Effector memory CD8-positive, alpha-beta T cell (primary cell): ENCODE data around the gene DTWD2.
"Not testable (repeated sequence)": the region's sequence is repeated elsewhere in the genome, so short reads cannot be mapped to it uniquely, and the experiment has no call there.

Source experiments
- ATAC-seq: fragments of 150-1000 bp; cut with Tn5 transposase; replicated peaks from 2 replicates; pipeline ENCODE4 v1.10.0; 2021; ENCODE audit warnings: mild to moderate bottlenecking, moderate library complexity
- DNase-seq, 3 experiments: peaks; one replicate each; pipeline ENCODE4 v3.0.0; 2021
- H3K27ac Mint-ChIP-seq, 2 donors: one replicate each; pipeline ENCODE4 v1.8.0; 2022; ENCODE audit warnings: mild to moderate bottlenecking in 2 of 2, mixed read lengths in 2 of 2, moderate library complexity in 2 of 2
- H3K27me3 Mint-ChIP-seq, 2 donors: one replicate each; pipeline ENCODE4 v1.8.0; 2022; ENCODE audit warnings: mixed read lengths in 2 of 2
- H3K36me3 Mint-ChIP-seq: one replicate; pipeline ENCODE4 v1.8.0; 2022; ENCODE audit warnings: mild to moderate bottlenecking, moderate library complexity, mixed read lengths; ENCODE audit not compliant: insufficient read depth
- H3K4me1 Mint-ChIP-seq, 2 donors: one replicate each; pipeline ENCODE4 v1.8.0; 2022; ENCODE audit warnings: low read depth in 2 of 2, mixed read lengths in 2 of 2
- H3K4me3 Mint-ChIP-seq, 2 donors: one replicate each; pipeline ENCODE4 v1.8.0; 2022; ENCODE audit warnings: mild to moderate bottlenecking in 2 of 2, mixed read lengths in 2 of 2, moderate library complexity in 2 of 2
- H3K9me3 Mint-ChIP-seq, 2 donors: one replicate each; pipeline ENCODE4 v1.8.0; 2022; ENCODE audit warnings: mixed read lengths in 2 of 2

DTWD2 gene

GRCh38 chr5:118988866-118989180 is 476 bp upstream of the DTWD2 start:
- Mint-ChIP-seq H3K4me3 (peak overlapping the region; percentile 74 to 75), H3K36me3 (peaks cover 3% of the 10 kb centered on the region), H3K4me1 (peaks cover 6 to 9% of the 10 kb centered on the region in 2 donors), H3K9me3 (no peaks in the 10 kb centered on the region), H3K27me3 (no peaks in the 10 kb centered on the region), H3K27ac (peak overlapping the region; percentile 29 to 68)
- ATAC-seq, result no peak
- no peak for DNase-seq

GRCh38 chr5:118984602-118985001 is 3.7 kb downstream of the DTWD2 start:
- DNase-seq (no peak), ATAC-seq (no peak)
- no peaks in the 10 kb centered on the region for H3K9me3 Mint-ChIP-seq
- peaks cover 3% of the 10 kb centered on the region for H3K36me3 Mint-ChIP-seq
- no peaks in the 10 kb centered on the region for H3K27me3 Mint-ChIP-seq
- no peak overlapping the region for H3K27ac Mint-ChIP-seq
- no peak overlapping the region for H3K4me3 Mint-ChIP-seq
- peaks cover 6 to 9% of the 10 kb centered on the region in 2 donors for H3K4me1 Mint-ChIP-seq

- ATAC-seq, result no peak
- Mint-ChIP-seq H3K27ac (no peak overlapping the region), H3K9me3 (no peaks in the 10 kb centered on the region), H3K27me3 (no peaks in the 10 kb centered on the region), H3K4me1 (peaks cover 0 to 5% of the 10 kb centered on the region in 2 donors), H3K36me3 (no peaks in the 10 kb centered on the region), H3K4me3 (no peak overlapping the region)
- DNase-seq, result no peak
Measured at GRCh38 chr5:118981783-118982182, 6.6 kb downstream of the DTWD2 start.

- H3K36me3 Mint-ChIP-seq, result no peaks in the 10 kb centered on the region
- H3K27me3 Mint-ChIP-seq, result peaks cover 0 to 7% of the 10 kb centered on the region in 2 donors
Measured at GRCh38 chr5:118980438-118980837, 7.9 kb downstream of the DTWD2 start.

GRCh38 chr5:118980017-118980416 is 8.3 kb downstream of the DTWD2 start:
- DNase-seq (no peak), ATAC-seq (no peak)
- Mint-ChIP-seq H3K27me3 (peaks cover 0 to 7% of the 10 kb centered on the region in 2 donors), H3K27ac (no peak overlapping the region), H3K4me1 (peaks cover 1 to 5% of the 10 kb centered on the region in 2 donors), H3K36me3 (no peaks in the 10 kb centered on the region), H3K4me3 (no peak overlapping the region), H3K9me3 (peaks cover 0 to 8% of the 10 kb centered on the region in 2 donors)

More at GRCh38 chr5:118980438-118980837, 7.9 kb downstream of the DTWD2 start:
- Mint-ChIP-seq H3K9me3 (peaks cover 0 to 8% of the 10 kb centered on the region in 2 donors), H3K27ac (no peak overlapping the region), H3K4me1 (peaks cover 1 to 5% of the 10 kb centered on the region in 2 donors), H3K4me3 (no peak overlapping the region)
- no peak for ATAC-seq
- DNase-seq, result no peak

GRCh38 chr5:118973779-118974445 is 14.4 kb downstream of the DTWD2 start:
- H3K27ac Mint-ChIP-seq, DNase-seq, H3K27me3 Mint-ChIP-seq, ATAC-seq, H3K4me1 Mint-ChIP-seq, H3K4me3 Mint-ChIP-seq, H3K36me3 Mint-ChIP-seq, H3K9me3 Mint-ChIP-seq: not testable (repeated sequence)

- Mint-ChIP-seq H3K27ac (no peak overlapping the region), H3K4me1 (peaks cover 4 to 9% of the 10 kb centered on the region in 2 donors), H3K27me3 (no peaks in the 10 kb centered on the region), H3K4me3 (no peak overlapping the region), H3K9me3 (no peaks in the 10 kb centered on the region), H3K36me3 (no peaks in the 10 kb centered on the region)
- ATAC-seq (no peak), DNase-seq (no peak)
Measured at GRCh38 chr5:118968925-118969375, 19.4 kb downstream of the DTWD2 start.

- no peaks in the 10 kb centered on the region for H3K27me3 Mint-ChIP-seq
- no peaks in the 10 kb centered on the region for H3K9me3 Mint-ChIP-seq
- H3K36me3 Mint-ChIP-seq, result no peaks in the 10 kb centered on the region
- H3K4me1 Mint-ChIP-seq, result peaks cover 4 to 9% of the 10 kb centered on the region in 2 donors
- H3K27ac Mint-ChIP-seq, result no peak overlapping the region
- H3K4me3 Mint-ChIP-seq, result no peak overlapping the region
- DNase-seq (no peak), ATAC-seq (no peak)
Measured at GRCh38 chr5:118968406-118968911, 19.9 kb downstream of the DTWD2 start.

- no peak for ATAC-seq
- Mint-ChIP-seq H3K36me3 (no peaks in the 10 kb centered on the region), H3K27ac (no peak overlapping the region), H3K27me3 (no peaks in the 10 kb centered on the region), H3K9me3 (no peaks in the 10 kb centered on the region), H3K4me1 (peaks cover 4 to 9% of the 10 kb centered on the region in 2 donors), H3K4me3 (no peak overlapping the region)
- no peak for DNase-seq
Measured at GRCh38 chr5:118967059-118967508, 21.3 kb downstream of the DTWD2 start.

GRCh38 chr5:118965890-118966289 is 22.5 kb downstream of the DTWD2 start:
- peaks cover 0 to 3% of the 10 kb centered on the region in 2 donors for H3K4me1 Mint-ChIP-seq

GRCh38 chr5:118964970-118965369 is 23.4 kb downstream of the DTWD2 start:
- not testable (repeated sequence) for H3K27ac Mint-ChIP-seq, H3K27me3 Mint-ChIP-seq, ATAC-seq, H3K4me3 Mint-ChIP-seq, H3K9me3 Mint-ChIP-seq, DNase-seq, H3K4me1 Mint-ChIP-seq, H3K36me3 Mint-ChIP-seq

More at GRCh38 chr5:118965890-118966289, 22.5 kb downstream of the DTWD2 start:
- DNase-seq (no peak), ATAC-seq (no peak)
- Mint-ChIP-seq H3K27me3 (no peaks in the 10 kb centered on the region), H3K36me3 (no peaks in the 10 kb centered on the region), H3K27ac (no peak overlapping the region), H3K4me3 (no peak overlapping the region), H3K9me3 (no peaks in the 10 kb centered on the region)

GRCh38 chr5:118964388-118964787 is 24.0 kb downstream of the DTWD2 start:
- DNase-seq, H3K27me3 Mint-ChIP-seq, H3K9me3 Mint-ChIP-seq, H3K36me3 Mint-ChIP-seq, H3K27ac Mint-ChIP-seq, ATAC-seq, H3K4me1 Mint-ChIP-seq, H3K4me3 Mint-ChIP-seq: not testable (repeated sequence)

GRCh38 chr5:118963169-118963568 is 25.2 kb downstream of the DTWD2 start:
- Mint-ChIP-seq H3K36me3 (no peaks in the 10 kb centered on the region), H3K9me3 (no peaks in the 10 kb centered on the region), H3K4me3 (no peak overlapping the region), H3K27me3 (no peaks in the 10 kb centered on the region), H3K4me1 (no peaks in the 10 kb centered on the region), H3K27ac (peak overlapping the region in 1 of 2 donors; percentile 1)
- no peak for ATAC-seq
- no peak for DNase-seq

- no peak overlapping the region for H3K4me3 Mint-ChIP-seq
- DNase-seq, result no peak
- no peak overlapping the region for H3K27ac Mint-ChIP-seq
- no peaks in the 10 kb centered on the region for H3K4me1 Mint-ChIP-seq
- ATAC-seq, result no peak
- H3K9me3 Mint-ChIP-seq, result no peaks in the 10 kb centered on the region
- H3K36me3 Mint-ChIP-seq, result no peaks in the 10 kb centered on the region
- no peaks in the 10 kb centered on the region for H3K27me3 Mint-ChIP-seq
Measured at GRCh38 chr5:118960557-118960956, 27.8 kb downstream of the DTWD2 start.
